Left renal pelvis (tissue), 4 donors: ENCODE results near the gene SRRM3. TPM values are rescaled to one million over a fixed set of nuclear protein-coding genes. Genes with fewer than 3 reads are reported as not detected.
"Not testable (repeated sequence)": the region's sequence is repeated elsewhere in the genome, so short reads cannot be mapped to it uniquely, and the experiment has no call there.

Experiments
- DNase-seq, 4 donors: peaks; one replicate each; pipeline ENCODE4 v3.0.0-alpha.2; 2013; ENCODE audit warnings: low read depth in 4 of 4, low spot score in 3 of 4
- polyA plus RNA-seq, 4 donors: library from polyadenylated mRNA; unstranded; fragments of 120-200 nt; gene quantifications; one replicate each; pipeline ENCODE4 v1.2.1, GENCODE V29; 2013; ENCODE audit not compliant: insufficient read length in 4 of 4

Gene SRRM3
- polyA plus RNA-seq, 4 donors, result 0.14 to 2.2 (median 1.2) TPM

- no peak for DNase-seq
Measured at GRCh38 chr7:76310102-76310957, 108.6 kb downstream of the SRRM3 start.

GRCh38 chr7:76311838-76312237 lies 110.1 kb downstream of the SRRM3 start:
- DNase-seq, result not testable (repeated sequence)

GRCh38 chr7:76314042-76314721 lies 112.5 kb downstream of the SRRM3 start:
- DNase-seq, result peak; percentile 72 to 87 (median 76)

- not testable (repeated sequence) for DNase-seq
Measured at GRCh38 chr7:76314740-76315139, 113.0 kb downstream of the SRRM3 start.

- no peak for DNase-seq
Measured at GRCh38 chr7:76315364-76315763, 113.7 kb downstream of the SRRM3 start.

- no peak for DNase-seq
Measured at GRCh38 chr7:76316984-76317781, 115.5 kb downstream of the SRRM3 start.

- peak; percentile 91 to 94 (median 94) for DNase-seq
Measured at GRCh38 chr7:76317782-76318487, 116.2 kb downstream of the SRRM3 start.

- peak in 1 of 4 donors; percentile 48 for DNase-seq
Measured at GRCh38 chr7:76318488-76319353, 117.0 kb downstream of the SRRM3 start.

- no peak for DNase-seq
Measured at GRCh38 chr7:76325092-76325491, 123.4 kb downstream of the SRRM3 start.

GRCh38 chr7:76325811-76326210 lies 124.1 kb downstream of the SRRM3 start:
- DNase-seq, result no peak

GRCh38 chr7:76326646-76327233 lies 125.0 kb downstream of the SRRM3 start:
- DNase-seq, result no peak

GRCh38 chr7:76327610-76328009 lies 125.9 kb downstream of the SRRM3 start:
- no peak for DNase-seq

- DNase-seq, result no peak
Measured at GRCh38 chr7:76328389-76328788, 126.7 kb downstream of the SRRM3 start.

- DNase-seq, result no peak
Measured at GRCh38 chr7:76329479-76329878, 127.8 kb downstream of the SRRM3 start.

GRCh38 chr7:76330261-76330660 lies 128.6 kb downstream of the SRRM3 start:
- no peak for DNase-seq

GRCh38 chr7:76330673-76331072 lies 129.0 kb downstream of the SRRM3 start:
- DNase-seq, result no peak

GRCh38 chr7:76332078-76332477 lies 130.4 kb downstream of the SRRM3 start:
- no peak for DNase-seq

GRCh38 chr7:76333511-76334101 lies 131.9 kb downstream of the SRRM3 start:
- peak in 1 of 4 donors; percentile 30 for DNase-seq
